AG10803 (cell line): ENCODE results near the gene PABPC3.

Source experiments
- DNase-seq: peaks from one replicate; pipeline ENCODE4 v3.0.0; 2010; ENCODE audit warnings: low read depth
- H3K4me3 ChIP-seq: 2 replicates; pipeline ENCODE4 v1.5.1; 2011; ENCODE audit warnings: mild to moderate bottlenecking, low read length, control low read depth
- CTCF ChIP-seq: conservative IDR thresholded peaks from 2 replicates; pipeline ENCODE4 v1.5.1; 2011; ENCODE audit warnings: mild to moderate bottlenecking, low read length, control low read depth, inconsistent platforms

Gene PABPC3

GRCh38 chr13:25143706-25144105 lies 47.8 kb downstream of the PABPC3 start:
- TF ChIP-seq CTCF, result no peak
- no peak for DNase-seq
- no peak overlapping the region for H3K4me3 ChIP-seq

DNA sequence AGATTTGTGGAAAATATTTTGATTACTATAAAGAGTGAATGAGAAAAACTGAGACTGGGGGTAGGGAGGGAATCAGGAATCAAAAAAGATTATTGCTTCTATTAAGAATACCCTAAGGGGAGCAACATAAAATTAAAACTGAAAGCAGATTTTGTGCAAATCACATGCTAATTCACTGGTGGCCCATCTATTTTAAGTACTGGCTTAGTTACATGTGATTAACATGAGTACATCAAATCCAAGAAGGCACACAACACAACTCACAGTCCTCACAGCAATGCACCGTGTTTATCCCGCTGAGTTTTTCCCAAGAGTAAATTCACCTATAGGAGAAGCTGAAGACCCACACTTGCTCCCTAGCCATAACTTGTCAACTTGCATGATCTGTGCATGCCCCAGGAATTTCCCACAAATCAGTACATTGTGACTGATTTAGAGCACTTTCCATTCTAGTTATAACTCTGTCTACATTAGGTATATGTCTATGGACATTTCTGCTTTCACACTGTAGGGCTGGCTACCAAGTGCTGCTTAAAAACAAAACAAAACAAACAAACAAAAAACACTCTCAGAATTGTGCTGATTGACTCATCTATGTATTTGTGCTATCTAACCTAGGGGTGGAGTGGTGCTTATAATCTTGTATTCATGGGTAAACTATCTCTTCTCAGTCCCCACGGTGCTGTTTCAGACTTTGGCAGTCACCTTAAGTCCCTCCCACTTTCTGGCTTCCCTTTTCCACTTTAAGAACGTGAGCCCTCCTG lies 51.9 kb downstream of the PABPC3 start:
- no peak for DNase-seq
- no peak overlapping the region for H3K4me3 ChIP-seq
- TF ChIP-seq CTCF, result no peak

DNA sequence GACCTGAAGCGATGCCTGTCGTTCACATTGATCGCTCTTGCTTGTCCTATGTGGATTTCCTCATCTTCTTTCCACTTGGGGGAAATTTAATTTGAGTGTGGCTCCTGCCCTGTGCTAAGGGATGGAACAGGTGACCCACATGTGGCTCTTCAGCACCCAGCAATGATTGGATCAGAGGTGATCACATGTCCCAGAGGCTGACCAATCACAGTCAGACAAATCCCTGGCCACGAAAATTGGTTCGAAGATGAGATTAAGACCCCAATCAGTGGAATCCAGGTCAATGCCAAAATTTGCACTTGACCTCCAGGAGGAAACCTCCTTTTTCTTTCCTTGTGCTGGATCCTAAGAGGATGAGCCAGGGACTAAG lies 52.5 kb downstream of the PABPC3 start:
- H3K4me3 ChIP-seq, result no peak overlapping the region
- DNase-seq, result no peak
- TF ChIP-seq CTCF, result no peak
